HG02763 (cell line): Measurements from ENCODE around the gene AGBL5.

Source experiments
- ATAC-seq: cut with Tn5 transposase; IDR thresholded peaks from one replicate; pipeline ENCODE4 v1.9.1; 2021; ENCODE audit warnings: mild to moderate bottlenecking, moderate library complexity; ENCODE audit not compliant: unreplicated experiment

The AGBL5 gene

GRCh38 chr2:27024188-27024587 lies 27.3 kb upstream of the AGBL5 start:
- ATAC-seq = no peak

DNA sequence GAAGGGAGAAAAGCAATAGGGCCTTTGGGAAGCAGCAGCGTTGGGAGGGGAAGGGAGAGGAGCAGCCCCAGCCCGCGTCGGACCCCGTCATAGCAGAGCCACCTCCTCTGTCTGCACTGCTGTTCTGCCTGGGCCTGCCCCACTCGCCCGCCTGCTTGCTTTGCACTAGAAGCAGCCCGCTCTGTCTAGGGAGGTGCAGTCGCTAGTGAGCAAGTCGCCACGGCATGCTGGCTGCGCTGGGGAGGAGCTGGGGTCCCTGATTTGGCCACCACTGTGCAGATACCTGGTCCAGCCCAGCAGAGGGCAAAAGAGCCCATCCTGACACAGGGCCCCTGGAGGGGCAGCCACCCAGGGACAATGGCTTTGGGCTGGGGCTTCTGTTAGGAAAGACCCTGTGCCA lies 26.7 kb upstream of the AGBL5 start:
- ATAC-seq = no peak

DNA sequence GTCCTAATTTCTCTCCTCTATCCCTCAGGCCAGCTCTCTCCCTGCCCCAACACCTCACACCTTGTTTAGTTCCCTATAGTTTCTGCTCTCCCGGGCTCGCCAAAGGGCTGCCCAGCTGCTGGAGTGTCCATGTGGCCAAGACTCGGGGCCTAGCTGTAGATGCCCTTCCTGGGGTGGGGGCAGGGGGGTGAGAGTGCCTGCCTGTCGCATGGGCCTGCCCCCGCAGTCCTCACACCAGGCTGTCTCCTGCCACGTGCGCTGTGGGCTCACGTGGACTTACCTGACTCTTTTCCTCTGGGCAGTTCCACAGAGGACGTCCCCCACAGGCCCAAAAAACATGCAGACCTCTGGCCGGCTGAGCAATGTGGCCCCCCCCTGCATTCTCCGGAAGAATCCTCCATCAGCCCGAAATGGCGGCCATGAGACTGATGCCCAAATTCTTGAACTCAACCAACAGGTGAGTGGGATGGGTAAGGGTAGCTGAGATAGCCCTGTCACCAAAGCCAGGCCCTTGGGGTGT lies 26.1 kb upstream of the AGBL5 start:
- no peak for ATAC-seq

DNA sequence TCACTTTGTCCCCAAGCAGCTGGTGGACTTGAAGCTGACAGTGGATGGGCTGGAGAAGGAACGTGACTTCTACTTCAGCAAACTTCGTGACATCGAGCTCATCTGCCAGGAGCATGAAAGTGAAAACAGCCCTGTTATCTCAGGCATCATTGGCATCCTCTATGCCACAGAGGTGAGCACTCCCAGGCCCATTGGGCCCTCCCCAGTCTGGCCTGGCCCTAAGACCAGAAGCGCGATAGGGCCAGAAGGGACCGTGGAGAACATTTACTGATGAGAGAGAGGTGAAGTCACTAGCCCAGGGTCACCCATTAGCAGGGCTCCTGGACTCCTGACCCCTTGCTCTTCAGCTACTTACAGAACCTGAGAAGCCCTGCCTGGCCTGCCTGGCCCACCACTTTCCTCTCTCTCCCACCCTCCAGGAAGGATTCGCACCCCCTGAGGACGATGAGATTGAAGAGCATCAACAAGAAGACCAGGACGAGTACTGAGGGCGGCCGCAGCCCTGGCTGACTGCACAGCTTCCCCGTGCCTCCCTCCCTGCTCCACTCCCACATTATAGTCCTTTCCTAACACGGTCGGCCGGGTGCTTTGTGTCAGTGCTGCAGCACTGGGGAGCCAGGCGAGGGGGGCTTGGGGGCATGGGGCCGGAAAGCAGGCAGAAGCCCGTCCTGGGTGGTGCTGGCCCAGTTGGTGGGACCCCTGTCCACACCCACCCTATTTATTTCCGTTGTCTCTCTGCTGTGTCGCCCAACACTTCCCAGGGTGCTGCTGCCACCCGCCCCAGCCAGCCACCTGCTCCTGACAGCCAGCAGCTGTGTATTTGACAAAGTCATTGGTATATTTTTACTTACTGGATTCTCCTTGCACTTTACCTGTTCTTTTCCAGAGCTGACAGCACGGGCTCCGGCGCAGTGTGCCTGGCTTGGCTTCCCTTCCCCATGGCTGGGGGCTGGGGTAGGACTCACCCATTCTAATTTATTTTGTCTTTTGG lies 25.3 kb upstream of the AGBL5 start:
- ATAC-seq = no peak

- ATAC-seq = no peak
These were observed 24.2 kb upstream of the AGBL5 start for GRCh38 chr2:27027211-27027651.

GRCh38 chr2:27029051-27029450 lies 22.4 kb upstream of the AGBL5 start:
- ATAC-seq = no peak

- ATAC-seq = peak; percentile 90
These were observed 18.8 kb upstream of the AGBL5 start, which contains the start of gene TMEM214 for GRCh38 chr2:27032495-27033252. TMEM214 (plus strand) TSS chr2:27032965; CDS start chr2:27033016, 51 bp downstream.

GRCh38 chr2:27033253-27033852 lies 18.1 kb upstream of the AGBL5 start:
- ATAC-seq = no peak

GRCh38 chr2:27038012-27038411 lies 13.5 kb upstream of the AGBL5 start:
- ATAC-seq = no peak

DNA sequence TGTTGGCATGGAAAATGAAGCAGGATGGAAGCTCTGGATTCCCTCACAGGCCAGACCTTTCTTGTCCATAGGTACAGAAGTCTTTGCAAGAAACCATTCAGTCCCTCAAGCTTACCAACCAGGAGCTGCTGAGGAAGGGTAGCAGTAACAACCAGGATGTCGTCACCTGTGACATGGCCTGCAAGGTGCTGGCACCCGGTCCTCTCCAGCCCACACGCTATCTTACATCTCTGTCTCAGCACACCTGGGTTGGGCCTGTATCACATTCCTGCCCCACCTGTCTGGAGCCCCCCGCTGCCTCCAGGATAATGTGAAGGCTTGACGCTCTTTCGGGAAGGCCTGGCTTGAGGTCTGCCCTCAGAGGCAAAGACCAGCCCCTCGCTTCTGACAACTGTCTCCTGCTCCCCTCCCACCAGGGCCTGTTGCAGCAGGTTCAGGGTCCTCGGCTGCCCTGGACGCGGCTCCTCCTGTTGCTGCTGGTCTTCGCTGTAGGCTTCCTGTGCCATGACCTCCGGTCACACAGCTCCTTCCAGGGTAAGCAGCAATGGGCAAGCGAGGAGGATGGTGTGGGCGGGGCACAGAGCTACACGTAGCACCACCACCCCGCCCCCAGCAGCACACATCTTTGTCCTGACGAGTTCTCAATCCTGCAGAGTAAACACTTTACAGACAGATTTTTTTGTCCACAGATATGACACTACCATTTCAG lies 12.7 kb upstream of the AGBL5 start:
- no peak for ATAC-seq

GRCh38 chr2:27039426-27039825 lies 12.0 kb upstream of the AGBL5 start:
- ATAC-seq = no peak

- ATAC-seq = no peak
These were observed 11.6 kb upstream of the AGBL5 start for GRCh38 chr2:27039871-27040270.

GRCh38 chr2:27040282-27040681 lies 11.2 kb upstream of the AGBL5 start:
- ATAC-seq = no peak

- no peak for ATAC-seq
These were observed 9.7 kb upstream of the AGBL5 start for GRCh38 chr2:27041752-27042151.

DNA sequence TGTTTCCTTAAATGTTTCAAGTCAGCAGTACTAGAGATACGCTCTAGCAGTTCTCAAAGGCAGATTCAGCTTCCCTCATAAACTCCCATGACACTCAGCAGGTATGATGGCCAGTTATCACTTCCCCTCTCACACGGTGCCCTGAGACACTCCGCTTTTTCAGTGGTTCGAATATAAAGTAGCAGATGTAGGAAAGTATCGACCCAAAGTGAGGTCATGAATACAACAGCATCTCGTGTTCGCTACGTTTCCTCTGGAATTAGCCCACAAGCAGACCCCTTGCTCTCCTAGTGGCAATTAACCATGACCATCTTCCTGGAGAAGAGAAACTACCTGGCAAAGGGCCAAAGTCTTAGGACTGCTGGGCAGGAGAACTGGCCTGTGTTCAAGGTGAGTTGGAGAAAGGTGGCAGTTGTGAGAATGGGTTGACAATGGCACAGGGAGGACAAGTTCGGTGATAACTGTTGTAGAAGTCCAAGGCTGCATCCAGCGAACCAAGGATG lies 9.3 kb upstream of the AGBL5 start:
- ATAC-seq = no peak

GRCh38 chr2:27042985-27043634 lies 8.4 kb upstream of the AGBL5 start:
- no peak for ATAC-seq

GRCh38 chr2:27049422-27050280 lies 1.8 kb upstream of the AGBL5 start:
- ATAC-seq = no peak

GRCh38 chr2:27050281-27050995 lies 1.0 kb upstream of the AGBL5 start:
- ATAC-seq = peak; percentile 52
